ENCODE data around the gene NDE1. TPM values are rescaled to one million over a fixed set of nuclear protein-coding genes. Genes with fewer than 3 reads are reported as not detected.

Gene NDE1
- total and polyA plus RNA-seq, 11 donors = 5.9 to 32.3 (median 17.3) TPM

DNA sequence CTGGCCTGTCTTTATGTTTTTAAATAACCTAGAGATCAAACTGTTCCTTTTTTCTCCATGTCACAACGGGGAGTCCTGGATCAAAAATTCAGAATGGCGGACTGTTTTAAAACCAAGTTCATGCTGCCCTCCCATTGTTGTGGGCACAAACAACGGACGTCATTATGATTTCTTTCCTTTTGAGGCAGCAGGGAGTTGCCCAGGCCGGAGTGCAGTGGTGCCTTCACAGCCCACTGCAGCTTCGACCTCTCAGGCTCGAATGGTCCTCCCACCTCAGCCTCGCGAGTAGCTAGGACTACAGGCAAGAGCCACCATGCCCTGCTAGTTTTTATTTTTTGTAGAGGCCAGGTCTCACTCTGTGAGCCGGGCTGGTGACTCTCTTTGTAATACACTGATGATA lies 26.5 kb downstream of the NDE1 start:
- no peak for TF ChIP-seq CTCF (IDR thresholded peaks at IDR 0.05)
- TF ChIP-seq POLR2A (IDR thresholded peaks at IDR 0.05) = no peak
- H3K27me3 ChIP-seq = no peaks in the 10 kb centered on the region
- WGBS, 4 donors = 82 to 85% (median 84%) methylated on average over 10 of the region's 10 CpGs
- H3K36me3 ChIP-seq = peaks cover 0 to 59% (median 37%) of the 10 kb centered on the region in 9 donors
- intact Hi-C loops (cut with DNase I) = no loop called here
- H3K4me1 ChIP-seq = peaks cover 0 to 38% (median 18%) of the 10 kb centered on the region in 12 donors
- no peaks in the 10 kb centered on the region for H3K9me3 ChIP-seq
- H3K27ac ChIP-seq = no peak overlapping the region
- ATAC-seq (no peak), DNase-seq (no peak)
- no peak overlapping the region for H3K4me3 ChIP-seq

DNA sequence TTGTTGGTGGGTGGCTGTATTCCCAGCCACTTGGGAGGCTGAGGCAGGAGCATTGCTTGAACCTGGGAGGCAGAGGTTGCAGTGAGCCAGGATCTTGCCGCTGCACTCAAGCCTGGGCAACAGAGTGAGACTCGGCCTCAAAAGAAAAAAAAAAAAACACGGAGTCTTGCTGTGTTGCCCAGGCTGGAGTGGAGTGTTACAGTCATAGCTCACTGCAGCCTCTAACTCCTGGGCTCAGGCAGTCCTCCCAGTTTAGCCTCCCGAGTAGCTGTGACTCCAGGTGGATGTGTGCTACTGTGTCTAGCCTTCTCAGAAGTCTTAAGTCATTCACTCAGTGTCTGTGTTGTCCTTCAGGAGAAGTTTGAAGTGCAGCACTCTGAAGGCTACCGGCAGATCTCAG lies 27.4 kb downstream of the NDE1 start:
- ATAC-seq (no peak), DNase-seq (no peak)
- WGBS, 4 donors = 93 to 97% (median 95%) methylated on average over 5 of the region's 5 CpGs
- TF ChIP-seq POLR2A (IDR thresholded peaks at IDR 0.05) = no peak
- no peak for TF ChIP-seq CTCF (IDR thresholded peaks at IDR 0.05)
- no peaks in the 10 kb centered on the region for H3K27me3 ChIP-seq
- no peaks in the 10 kb centered on the region for H3K9me3 ChIP-seq
- peaks cover 0 to 65% (median 37%) of the 10 kb centered on the region in 9 donors for H3K36me3 ChIP-seq
- intact Hi-C loops (cut with DNase I) = no loop called here
- H3K27ac ChIP-seq = no peak overlapping the region
- H3K4me1 ChIP-seq = peaks cover 0 to 29% (median 11%) of the 10 kb centered on the region in 12 donors
- no peak overlapping the region for H3K4me3 ChIP-seq

DNA sequence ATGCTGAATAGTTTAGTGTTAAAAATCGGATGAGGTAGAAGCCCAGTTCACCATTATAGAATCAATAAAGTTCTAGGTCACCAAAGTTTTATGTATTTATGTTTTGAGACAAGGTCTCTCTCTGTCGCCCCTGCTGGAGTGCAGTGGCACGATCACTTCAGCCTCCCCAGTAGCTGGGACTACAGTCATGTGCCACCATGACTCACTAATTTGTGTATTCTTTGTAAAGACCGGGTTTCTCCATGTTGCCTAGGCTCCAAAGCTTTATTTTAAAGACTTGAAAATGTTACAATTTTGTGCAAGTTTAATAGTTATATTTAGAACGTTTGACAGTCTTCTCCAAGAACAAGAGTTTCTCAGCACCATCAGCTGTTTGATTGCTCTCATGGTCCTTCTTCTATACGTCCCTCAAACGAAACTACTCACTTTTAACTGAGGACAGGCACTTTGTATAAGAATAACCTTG lies 32.1 kb downstream of the NDE1 start:
- no peaks in the 10 kb centered on the region for H3K27me3 ChIP-seq
- intact Hi-C loops (cut with DNase I) = no loop called here
- DNase-seq (no peak), ATAC-seq (peak in 2 of 4 donors; percentile 44 to 50)
- no peaks in the 10 kb centered on the region for H3K4me1 ChIP-seq
- H3K36me3 ChIP-seq = peaks cover 0 to 96% (median 71%) of the 10 kb centered on the region in 9 donors
- no peak overlapping the region for H3K4me3 ChIP-seq
- H3K9me3 ChIP-seq = no peaks in the 10 kb centered on the region
- peak in 6 of 12 donors; percentile 12 to 38 (median 29) for TF ChIP-seq CTCF (IDR thresholded peaks at IDR 0.05)
- TF ChIP-seq POLR2A (IDR thresholded peaks at IDR 0.05) = no peak
- peak overlapping the region in 1 of 12 donors; percentile 25 for H3K27ac ChIP-seq
- WGBS, 4 donors = 70 to 75% (median 72%) methylated on average over 7 of the region's 7 CpGs

DNA sequence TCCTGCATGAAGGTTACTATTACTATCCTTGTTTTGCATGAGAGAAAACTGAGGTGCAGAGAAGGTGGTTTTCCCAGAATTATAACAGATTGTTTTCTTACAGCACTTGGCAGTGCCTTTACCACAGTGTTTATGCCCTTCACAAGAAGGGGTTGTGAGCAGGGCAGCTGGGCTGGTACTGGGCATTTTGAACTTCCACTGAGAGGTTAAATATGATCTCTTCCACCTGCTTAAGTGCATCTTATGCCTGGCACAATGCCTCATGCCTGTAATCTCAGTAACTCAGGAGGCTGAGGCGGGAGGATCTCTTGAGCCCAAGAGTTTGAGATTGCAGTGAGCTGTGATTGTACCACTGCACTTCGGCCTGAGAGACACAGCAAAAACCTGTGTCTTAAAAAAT lies 36.2 kb downstream of the NDE1 start:
- 86 to 100% (median 93%) methylated on average over 2 of the region's 2 CpGs for WGBS, 4 donors
- Histone ChIP-seq H3K36me3 (peaks cover 0 to 97% (median 72%) of the 10 kb centered on the region in 9 donors), H3K9me3 (no peaks in the 10 kb centered on the region), H3K4me1 (no peaks in the 10 kb centered on the region), H3K4me3 (no peak overlapping the region), H3K27me3 (no peaks in the 10 kb centered on the region), H3K27ac (no peak overlapping the region)
- TF ChIP-seq POLR2A (IDR thresholded peaks at IDR 0.05) = no peak
- TF ChIP-seq CTCF (IDR thresholded peaks at IDR 0.05) = no peak
- intact Hi-C loops (cut with DNase I) = no loop called here
- DNase-seq = no peak
- ATAC-seq = no peak
